ENCODE results near the gene LRRC59. TPM values are rescaled to one million over a fixed set of nuclear protein-coding genes. Genes with fewer than 3 reads are reported as not detected.

LRRC59 gene
- total and polyA plus RNA-seq, 8 donors: 32.2 to 117 (median 76.0) TPM

- H3K4me3 ChIP-seq: no peak overlapping the region
- intact Hi-C loops (cut with DNase I; ENCODE audit: low total_unique reads): no loop called here
- TF ChIP-seq CTCF (IDR thresholded peaks at IDR 0.05): no peak
- no peak for TF ChIP-seq POLR2AphosphoS5 (IDR thresholded peaks at IDR 0.05)
- no peak for TF ChIP-seq EP300 (IDR thresholded peaks at IDR 0.05)
- no peak for TF ChIP-seq POLR2A (IDR thresholded peaks at IDR 0.05)
- H3K27me3 ChIP-seq: no peaks in the 10 kb centered on the region
- peaks cover 54 to 78% (median 76%) of the 10 kb centered on the region in 4 donors for H3K36me3 ChIP-seq
- H3K4me1 ChIP-seq: peaks cover 27 to 85% (median 65%) of the 10 kb centered on the region in 4 donors
- DNase-seq: peak in 1 of 2 donors; percentile 58
- no peaks in the 10 kb centered on the region for H3K9me3 ChIP-seq
- WGBS, 5 donors: 60 to 81% (median 68%) methylated on average over 6 of the region's 6 CpGs
- peak overlapping the region in 1 of 5 donors; percentile 14 for H3K27ac ChIP-seq
Measured at GRCh38 chr17:50392621-50393020, 4.7 kb downstream of the LRRC59 start.

- DNase-seq: no peak
- no peaks in the 10 kb centered on the region for H3K27me3 ChIP-seq
- TF ChIP-seq POLR2A (IDR thresholded peaks at IDR 0.05) (no peak), CTCF (IDR thresholded peaks at IDR 0.05) (no peak), EP300 (IDR thresholded peaks at IDR 0.05) (no peak), POLR2AphosphoS5 (IDR thresholded peaks at IDR 0.05) (no peak)
- no peaks in the 10 kb centered on the region for H3K9me3 ChIP-seq
- WGBS, 5 donors: 80 to 95% (median 90%) methylated on average over 6 of the region's 6 CpGs
- H3K4me3 ChIP-seq: no peak overlapping the region
- intact Hi-C loops (cut with DNase I; ENCODE audit: low total_unique reads): no loop called here
- H3K36me3 ChIP-seq: peaks cover 84 to 100% (median 100%) of the 10 kb centered on the region in 4 donors
- peaks cover 12 to 60% (median 40%) of the 10 kb centered on the region in 4 donors for H3K4me1 ChIP-seq
- H3K27ac ChIP-seq: peak overlapping the region in 1 of 5 donors; percentile 49
Measured at GRCh38 chr17:50389534-50389933, 7.8 kb downstream of the LRRC59 start.

DNA sequence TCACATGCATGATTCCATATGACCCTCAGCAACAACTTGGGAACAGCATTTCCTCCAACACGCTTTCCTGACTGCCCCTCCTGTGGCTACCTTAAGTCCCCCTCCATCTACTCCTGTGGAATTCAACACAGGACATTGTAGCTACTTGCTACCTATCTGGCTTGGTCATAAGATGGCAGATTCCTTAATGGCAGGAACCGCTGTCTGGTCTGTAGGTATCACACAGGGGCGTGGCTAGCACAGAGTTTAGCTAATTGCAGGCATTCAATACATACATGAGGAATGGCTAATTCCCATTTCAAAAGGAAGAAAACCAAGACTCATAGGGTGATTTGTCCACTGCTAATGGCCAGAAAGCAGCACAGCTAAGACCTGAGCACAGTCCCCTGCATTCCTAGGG lies 8.6 kb downstream of the LRRC59 start:
- H3K36me3 ChIP-seq: peaks cover 87 to 100% (median 100%) of the 10 kb centered on the region in 4 donors
- intact Hi-C loops (cut with DNase I; ENCODE audit: low total_unique reads): no loop called here
- DNase-seq: no peak
- peak overlapping the region in 2 of 5 donors; percentile 20 to 30 for H3K27ac ChIP-seq
- no peaks in the 10 kb centered on the region for H3K9me3 ChIP-seq
- H3K4me1 ChIP-seq: peaks cover 12 to 52% (median 33%) of the 10 kb centered on the region in 4 donors
- 81 to 95% (median 90%) methylated on average over 3 of the region's 3 CpGs for WGBS, 5 donors
- TF ChIP-seq POLR2AphosphoS5 (IDR thresholded peaks at IDR 0.05) (no peak), CTCF (IDR thresholded peaks at IDR 0.05) (no peak), POLR2A (IDR thresholded peaks at IDR 0.05) (no peak), EP300 (IDR thresholded peaks at IDR 0.05) (no peak)
- no peak overlapping the region for H3K4me3 ChIP-seq
- no peaks in the 10 kb centered on the region for H3K27me3 ChIP-seq

DNA sequence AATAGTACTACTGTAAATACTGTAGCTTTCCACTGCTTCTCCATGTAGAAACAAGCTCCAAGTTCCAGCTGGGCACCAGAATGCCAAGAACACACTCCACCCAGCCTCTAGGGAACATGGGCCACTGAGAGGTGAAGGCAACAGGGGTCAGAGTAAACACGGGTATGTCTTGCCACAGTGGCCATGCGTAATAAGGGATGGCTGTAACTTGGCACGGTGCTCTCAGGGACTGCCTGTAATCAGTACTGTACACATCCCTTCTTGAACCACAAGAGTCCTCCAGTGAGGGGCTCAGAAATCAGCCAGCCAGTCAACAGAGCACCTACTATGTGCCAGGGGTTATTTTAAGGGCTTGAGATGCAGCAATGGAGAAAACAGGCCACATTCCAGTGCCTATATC lies 10.8 kb downstream of the LRRC59 start:
- peaks cover 88 to 100% (median 100%) of the 10 kb centered on the region in 4 donors for H3K36me3 ChIP-seq
- no peak for DNase-seq
- no peaks in the 10 kb centered on the region for H3K9me3 ChIP-seq
- intact Hi-C loops (cut with DNase I; ENCODE audit: low total_unique reads): no loop called here
- no peak overlapping the region for H3K4me3 ChIP-seq
- peaks cover 2 to 30% (median 17%) of the 10 kb centered on the region in 4 donors for H3K4me1 ChIP-seq
- H3K27ac ChIP-seq: no peak overlapping the region
- 41 to 84% (median 75%) methylated on average over 2 to 3 of the region's 3 CpGs for WGBS, 5 donors
- TF ChIP-seq EP300 (IDR thresholded peaks at IDR 0.05): no peak
- TF ChIP-seq POLR2A (IDR thresholded peaks at IDR 0.05): no peak
- TF ChIP-seq POLR2AphosphoS5 (IDR thresholded peaks at IDR 0.05): no peak
- no peak for TF ChIP-seq CTCF (IDR thresholded peaks at IDR 0.05)
- H3K27me3 ChIP-seq: no peaks in the 10 kb centered on the region

Data from stomach (tissue), 9 donors.